WTC11 (cell line): ENCODE results near the gene B2M. TPM values are rescaled to one million over a fixed set of nuclear protein-coding genes. Genes with fewer than 3 reads are reported as not detected.
A peak's percentile ranks its signal among the peaks of the same experiment; 100 is the strongest.

Experiments
- ATAC-seq: fragments of 200-7000 bp; cut with Tn5 transposase; 2 replicates; pipeline ENCODE4 v1.10.0; 2021; ENCODE audit warnings: mild to moderate bottlenecking, moderate library complexity
- CTCF ChIA-PET: fragments of 300-600 bp; sonication (Branson Sonifier 250); formaldehyde crosslinking; loops from one replicate; lab custom pipeline; 2021; ENCODE audit warnings: antibody characterized with exemption; lab: Charles Lee
- POLR2A ChIA-PET: fragments of 350-600 bp; sonication (Branson Sonifier 250); formaldehyde crosslinking; loops from one replicate; lab custom pipeline; 2021; ENCODE audit warnings: antibody characterized with exemption; lab: Charles Lee
- DNase-seq: peaks from one replicate; pipeline ENCODE4 v3.0.0; 2021; ENCODE audit warnings: low spot score
- H3K27ac Mint-ChIP-seq: 2 replicates; pipeline ENCODE4 v1.8.0; 2021; ENCODE audit warnings: mixed read lengths
- H3K27me3 Mint-ChIP-seq: 2 replicates; pipeline ENCODE4 v1.8.0; 2021; ENCODE audit warnings: low read depth, mild to moderate bottlenecking, moderate library complexity, mixed read lengths
- H3K36me3 Mint-ChIP-seq: 2 replicates; pipeline ENCODE4 v1.8.0; 2021; ENCODE audit warnings: mixed read lengths
- H3K4me1 Mint-ChIP-seq: 2 replicates; pipeline ENCODE4 v1.8.0; 2022; ENCODE audit warnings: mixed read lengths
- H3K4me3 Mint-ChIP-seq: 2 replicates; pipeline ENCODE4 v1.8.0; 2021; ENCODE audit warnings: mild to moderate bottlenecking, moderate library complexity, mixed read lengths
- H3K9me3 Mint-ChIP-seq: 2 replicates; pipeline ENCODE4 v1.8.0; 2021; ENCODE audit warnings: mixed read lengths
- CBFB ChIP-seq: sonication (generic); formaldehyde crosslinking; IDR thresholded peaks from 2 replicates; pipeline ENCODE4 v1.8.1; 2022; ENCODE audit warnings: mild to moderate bottlenecking, low read depth, missing genetic modification reagents
- CREB1 ChIP-seq: sonication (generic); formaldehyde crosslinking; IDR thresholded peaks from 2 replicates; pipeline ENCODE4 v1.8.0; 2023; ENCODE audit warnings: mild to moderate bottlenecking, missing genetic modification reagents
- E2F5 ChIP-seq: sonication (generic); formaldehyde crosslinking; IDR thresholded peaks from 2 replicates; pipeline ENCODE4 v1.8.1; 2022; ENCODE audit warnings: mild to moderate bottlenecking, moderate library complexity, missing genetic modification reagents
- ELF4 ChIP-seq: sonication (generic); formaldehyde crosslinking; IDR thresholded peaks from 2 replicates; pipeline ENCODE4 v1.8.1; 2022; ENCODE audit warnings: low read depth, mild to moderate bottlenecking, moderate library complexity, missing genetic modification reagents
- ESRRA ChIP-seq: sonication (generic); formaldehyde crosslinking; IDR thresholded peaks from 2 replicates; pipeline ENCODE4 v1.8.1; 2022; ENCODE audit warnings: mild to moderate bottlenecking, missing genetic modification reagents, borderline replicate concordance
- FOXJ3 ChIP-seq: sonication (generic); formaldehyde crosslinking; IDR thresholded peaks from 2 replicates; pipeline ENCODE4 v1.9.0; 2021; ENCODE audit warnings: missing genetic modification reagents, mild to moderate bottlenecking, borderline replicate concordance
- FOXP1 ChIP-seq: sonication (generic); formaldehyde crosslinking; IDR thresholded peaks from 2 replicates; pipeline ENCODE4 v1.8.0; 2022; ENCODE audit warnings: missing genetic modification reagents, mild to moderate bottlenecking, moderate library complexity, borderline replicate concordance
- HMGA2 ChIP-seq: fragments of 250-450 bp; sonication (Bioruptor Pico); IDR thresholded peaks from 2 replicates; pipeline ENCODE4 v1.4.0; 2021; ENCODE audit warnings: mild to moderate bottlenecking, moderate library complexity
- JAZF1 ChIP-seq: fragments of 250-450 bp; sonication (Bioruptor Pico); IDR thresholded peaks from 2 replicates; pipeline ENCODE4 v1.9.0; 2021; ENCODE audit warnings: moderate library complexity, mild to moderate bottlenecking, inconsistent platforms
- KAT7 ChIP-seq: sonication (generic); formaldehyde crosslinking; IDR thresholded peaks from 2 replicates; pipeline ENCODE4 v1.8.1; 2023; ENCODE audit warnings: missing genetic modification reagents, mild to moderate bottlenecking, borderline replicate concordance
- MAX ChIP-seq: sonication (generic); formaldehyde crosslinking; IDR thresholded peaks from 2 replicates; pipeline ENCODE4 v1.8.0; 2022; ENCODE audit warnings: mild to moderate bottlenecking, missing genetic modification reagents
- NFATC4 ChIP-seq: fragments of 250-450 bp; sonication (Bioruptor Pico); IDR thresholded peaks from 2 replicates; pipeline ENCODE4 v1.9.0; 2021; ENCODE audit warnings: mild to moderate bottlenecking
- NFE2L1 ChIP-seq: sonication (generic); formaldehyde crosslinking; IDR thresholded peaks from 2 replicates; pipeline ENCODE4 v1.8.1; 2023; ENCODE audit warnings: missing genetic modification reagents
- NFYB ChIP-seq: sonication (generic); formaldehyde crosslinking; conservative IDR thresholded peaks from 2 replicates; pipeline ENCODE4 v1.8.0; 2022; ENCODE audit warnings: low read depth, missing genetic modification reagents
- RELA ChIP-seq: sonication (generic); formaldehyde crosslinking; IDR thresholded peaks from 2 replicates; pipeline ENCODE4 v1.8.1; 2022; ENCODE audit warnings: missing genetic modification reagents, mild to moderate bottlenecking, borderline replicate concordance
- SMAD3 ChIP-seq: sonication (generic); formaldehyde crosslinking; IDR thresholded peaks from 2 replicates; pipeline ENCODE4 v1.8.0; 2022; ENCODE audit warnings: missing genetic modification reagents, mild to moderate bottlenecking, borderline replicate concordance
- SMAD4 ChIP-seq: sonication (generic); formaldehyde crosslinking; IDR thresholded peaks from 2 replicates; pipeline ENCODE4 v1.8.0; 2022; ENCODE audit warnings: mild to moderate bottlenecking, missing genetic modification reagents
- SP1 ChIP-seq: sonication (generic); formaldehyde crosslinking; conservative IDR thresholded peaks from 2 replicates; pipeline ENCODE4 v1.8.1; 2022; ENCODE audit warnings: missing genetic modification reagents
- TEAD1 ChIP-seq: sonication (generic); formaldehyde crosslinking; IDR thresholded peaks from 2 replicates; pipeline ENCODE4 v1.8.0; 2022; ENCODE audit warnings: mild to moderate bottlenecking, missing genetic modification reagents
- TEAD4 ChIP-seq: sonication (generic); formaldehyde crosslinking; IDR thresholded peaks from 2 replicates; pipeline ENCODE4 v1.8.0; 2022; ENCODE audit warnings: mild to moderate bottlenecking, missing genetic modification reagents
- TP53 ChIP-seq: sonication (generic); formaldehyde crosslinking; IDR thresholded peaks from 2 replicates; pipeline ENCODE4 v1.8.1; 2023; ENCODE audit warnings: mild to moderate bottlenecking, missing genetic modification reagents
- ZNF396 ChIP-seq: fragments of 250-450 bp; sonication (Bioruptor Pico); IDR thresholded peaks from 2 replicates; pipeline ENCODE4 v1.8.0; 2021; ENCODE audit warnings: mild to moderate bottlenecking, moderate library complexity, borderline replicate concordance
- ZNF416 ChIP-seq: fragments of 250-450 bp; sonication (Bioruptor Pico); IDR thresholded peaks from 2 replicates; pipeline ENCODE4 v1.9.0; 2021; ENCODE audit warnings: mild to moderate bottlenecking, inconsistent platforms
- ZNF532 ChIP-seq: fragments of 250-450 bp; sonication (Bioruptor Pico); IDR thresholded peaks from 2 replicates; pipeline ENCODE4 v1.9.0; 2021; ENCODE audit warnings: mild to moderate bottlenecking, borderline replicate concordance
- total RNA-seq: library from RNA; stranded (reverse); gene quantifications from 3 replicates; pipeline ENCODE4 v1.2.3, GENCODE V29; 2021
- TF ChIP-seq, protein P1 (sequence below): fragments of 250-450 bp; sonication (Bioruptor Pico); IDR thresholded peaks from 2 replicates; pipeline ENCODE4 v2.1.2; 2022; ENCODE audit warnings: mild to moderate bottlenecking, moderate library complexity
- TF ChIP-seq, protein P2 (sequence below): sonication (generic); formaldehyde crosslinking; IDR thresholded peaks from 2 replicates; pipeline ENCODE4 v1.8.1; 2022; ENCODE audit warnings: mild to moderate bottlenecking, missing genetic modification reagents, moderate library complexity, borderline replicate concordance
- TF ChIP-seq, protein P3 (sequence below): fragments of 200-600 bp; IDR thresholded peaks from 2 replicates; pipeline ENCODE4 v1.8.0; 2022; ENCODE audit warnings: antibody characterized with exemption

B2M gene
- total RNA-seq, 1 experiment from 2014 or later = 88.2 TPM

DNA sequence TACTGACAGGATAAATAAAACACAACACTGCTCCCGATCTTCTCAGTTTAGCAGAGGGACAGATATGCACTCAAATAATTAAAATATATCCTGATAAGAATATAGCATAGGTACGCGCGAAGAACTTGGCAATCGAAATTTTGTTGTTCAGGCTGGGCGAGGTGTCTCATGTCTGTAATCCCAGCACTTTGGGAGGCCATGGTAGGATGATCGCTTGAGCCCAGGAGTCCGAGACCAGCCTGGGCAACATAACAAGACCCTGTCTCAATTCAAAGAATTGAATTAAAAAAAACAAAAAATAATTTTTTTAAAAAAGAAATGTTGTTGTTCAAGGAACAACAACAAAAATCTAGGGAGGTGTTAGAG lies 7.6 kb downstream of the B2M start:
- H3K27me3 Mint-ChIP-seq = no peaks in the 10 kb centered on the region
- H3K27ac Mint-ChIP-seq = no peak overlapping the region
- H3K4me1 Mint-ChIP-seq = peaks cover 8% of the 10 kb centered on the region
- DNase-seq (no peak), ATAC-seq (no peak)
- TF ChIP-seq ZNF532 (no peak), SMAD3 (CRISPR knock-in tag) (no peak), ZNF416 (CRISPR knock-in tag) (no peak), MAX (no peak), FOXJ3 (no peak), ELF4 (CRISPR knock-in tag) (no peak), ESRRA (CRISPR knock-in tag) (no peak), TP53 (CRISPR knock-in tag) (no peak), TEAD1 (CRISPR knock-in tag) (no peak), JAZF1 (CRISPR knock-in tag) (no peak), CREB1 (no peak), TEAD4 (CRISPR knock-in tag) (no peak), E2F5 (CRISPR knock-in tag) (no peak), KAT7 (CRISPR knock-in tag) (no peak), NFYB (no peak), SMAD4 (CRISPR knock-in tag) (no peak), NFE2L1 (CRISPR knock-in tag) (no peak), NFATC4 (CRISPR knock-in tag) (no peak)
- TF ChIP-seq, protein P1, sequence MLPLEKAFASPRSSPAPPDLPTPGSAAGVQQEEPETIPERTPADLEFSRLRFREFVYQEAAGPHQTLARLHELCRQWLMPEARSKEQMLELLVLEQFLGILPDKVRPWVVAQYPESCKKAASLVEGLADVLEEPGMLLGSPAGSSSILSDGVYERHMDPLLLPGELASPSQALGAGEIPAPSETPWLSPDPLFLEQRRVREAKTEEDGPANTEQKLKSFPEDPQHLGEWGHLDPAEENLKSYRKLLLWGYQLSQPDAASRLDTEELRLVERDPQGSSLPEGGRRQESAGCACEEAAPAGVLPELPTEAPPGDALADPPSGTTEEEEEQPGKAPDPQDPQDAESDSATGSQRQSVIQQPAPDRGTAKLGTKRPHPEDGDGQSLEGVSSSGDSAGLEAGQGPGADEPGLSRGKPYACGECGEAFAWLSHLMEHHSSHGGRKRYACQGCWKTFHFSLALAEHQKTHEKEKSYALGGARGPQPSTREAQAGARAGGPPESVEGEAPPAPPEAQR (CRISPR knock-in tag) = no peak
- H3K36me3 Mint-ChIP-seq = peaks cover 21% of the 10 kb centered on the region
- ChIA-PET CTCF (interaction anchor here (1.0 to 1.5 kb wide), 2 partner anchors 19 to 56 kb away, joined by 3 to 5 read pairs; partner anchors contain the start of gene SPG11), POLR2A (no interaction called here)
- H3K4me3 Mint-ChIP-seq = no peak overlapping the region
- H3K9me3 Mint-ChIP-seq = no peaks in the 10 kb centered on the region

DNA sequence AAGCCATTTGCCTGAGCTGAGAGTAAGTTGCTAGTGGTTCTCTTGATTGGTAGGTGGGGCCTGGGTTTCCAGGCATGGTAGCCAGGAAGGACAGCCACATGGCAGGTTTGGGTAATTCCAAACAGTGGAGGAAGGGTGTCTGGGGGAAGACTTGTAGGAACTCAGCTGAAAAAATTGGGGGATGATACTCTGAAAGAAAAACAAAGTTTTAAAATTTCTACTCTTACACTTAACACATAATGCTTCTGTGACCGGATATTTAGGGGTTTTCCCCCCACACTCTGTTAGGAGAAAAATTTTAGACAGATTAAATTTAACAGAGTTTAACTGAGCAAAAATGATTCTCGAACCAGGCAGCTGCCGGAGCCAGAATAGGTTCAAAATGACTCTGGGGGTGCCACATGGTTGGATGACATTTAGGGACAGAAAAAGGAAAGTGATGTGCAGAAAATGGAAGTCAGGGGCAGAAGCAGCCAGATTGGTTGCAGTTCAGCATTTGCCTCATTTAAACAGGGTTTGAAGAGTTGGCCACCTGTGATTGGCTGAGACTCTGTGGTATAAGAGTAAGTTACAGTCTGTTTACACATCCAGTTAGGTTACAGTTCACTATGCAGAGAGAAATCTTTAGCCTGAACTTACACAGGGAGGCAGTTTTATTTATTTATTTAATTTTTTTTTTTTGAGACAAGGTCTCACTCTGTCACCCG lies 8.1 kb downstream of the B2M start:
- Mint-ChIP-seq H3K27me3 (no peaks in the 10 kb centered on the region), H3K27ac (no peak overlapping the region; the same call in 1 of the 2 replicates), H3K4me1 (peaks cover 10% of the 10 kb centered on the region), H3K4me3 (no peak overlapping the region), H3K36me3 (peaks cover 21% of the 10 kb centered on the region), H3K9me3 (no peaks in the 10 kb centered on the region)
- peak; percentile 56; the same call in 1 of the 2 replicates for ATAC-seq
- POLR2A ChIA-PET = no interaction called here
- no peak for DNase-seq
- no peak for TF ChIP-seq NFE2L1 (CRISPR knock-in tag)
- TF ChIP-seq CBFB = no peak
- no peak for TF ChIP-seq ESRRA (CRISPR knock-in tag)
- TF ChIP-seq SP1 (CRISPR knock-in tag) = no peak
- TF ChIP-seq, protein P2, sequence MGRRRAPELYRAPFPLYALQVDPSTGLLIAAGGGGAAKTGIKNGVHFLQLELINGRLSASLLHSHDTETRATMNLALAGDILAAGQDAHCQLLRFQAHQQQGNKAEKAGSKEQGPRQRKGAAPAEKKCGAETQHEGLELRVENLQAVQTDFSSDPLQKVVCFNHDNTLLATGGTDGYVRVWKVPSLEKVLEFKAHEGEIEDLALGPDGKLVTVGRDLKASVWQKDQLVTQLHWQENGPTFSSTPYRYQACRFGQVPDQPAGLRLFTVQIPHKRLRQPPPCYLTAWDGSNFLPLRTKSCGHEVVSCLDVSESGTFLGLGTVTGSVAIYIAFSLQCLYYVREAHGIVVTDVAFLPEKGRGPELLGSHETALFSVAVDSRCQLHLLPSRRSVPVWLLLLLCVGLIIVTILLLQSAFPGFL = no peak
- no peak for TF ChIP-seq NFYB
- TF ChIP-seq HMGA2 (CRISPR knock-in tag) = no peak
- no peak for TF ChIP-seq RELA (CRISPR knock-in tag)
- TF ChIP-seq, protein P3, sequence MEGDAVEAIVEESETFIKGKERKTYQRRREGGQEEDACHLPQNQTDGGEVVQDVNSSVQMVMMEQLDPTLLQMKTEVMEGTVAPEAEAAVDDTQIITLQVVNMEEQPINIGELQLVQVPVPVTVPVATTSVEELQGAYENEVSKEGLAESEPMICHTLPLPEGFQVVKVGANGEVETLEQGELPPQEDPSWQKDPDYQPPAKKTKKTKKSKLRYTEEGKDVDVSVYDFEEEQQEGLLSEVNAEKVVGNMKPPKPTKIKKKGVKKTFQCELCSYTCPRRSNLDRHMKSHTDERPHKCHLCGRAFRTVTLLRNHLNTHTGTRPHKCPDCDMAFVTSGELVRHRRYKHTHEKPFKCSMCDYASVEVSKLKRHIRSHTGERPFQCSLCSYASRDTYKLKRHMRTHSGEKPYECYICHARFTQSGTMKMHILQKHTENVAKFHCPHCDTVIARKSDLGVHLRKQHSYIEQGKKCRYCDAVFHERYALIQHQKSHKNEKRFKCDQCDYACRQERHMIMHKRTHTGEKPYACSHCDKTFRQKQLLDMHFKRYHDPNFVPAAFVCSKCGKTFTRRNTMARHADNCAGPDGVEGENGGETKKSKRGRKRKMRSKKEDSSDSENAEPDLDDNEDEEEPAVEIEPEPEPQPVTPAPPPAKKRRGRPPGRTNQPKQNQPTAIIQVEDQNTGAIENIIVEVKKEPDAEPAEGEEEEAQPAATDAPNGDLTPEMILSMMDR = no peak
- no peak for TF ChIP-seq ZNF396
- TF ChIP-seq ELF4 (CRISPR knock-in tag) = no peak
- no peak for TF ChIP-seq FOXP1 (CRISPR knock-in tag)
- CTCF ChIA-PET = interaction anchor here (1.0 to 1.5 kb wide), 2 partner anchors 19 to 56 kb away, joined by 3 to 5 read pairs; partner anchors contain the start of gene SPG11
